Measurements from ENCODE around the gene DNPEP. TPM values are rescaled to one million over a fixed set of nuclear protein-coding genes. Genes with fewer than 3 reads are reported as not detected.

The DNPEP gene
- total and polyA plus RNA-seq, 2 of the 8 experiments (the other 6 are each of a cell fraction or from before 2014, with no cell fraction given), result 59.8 to 109 TPM

DNA sequence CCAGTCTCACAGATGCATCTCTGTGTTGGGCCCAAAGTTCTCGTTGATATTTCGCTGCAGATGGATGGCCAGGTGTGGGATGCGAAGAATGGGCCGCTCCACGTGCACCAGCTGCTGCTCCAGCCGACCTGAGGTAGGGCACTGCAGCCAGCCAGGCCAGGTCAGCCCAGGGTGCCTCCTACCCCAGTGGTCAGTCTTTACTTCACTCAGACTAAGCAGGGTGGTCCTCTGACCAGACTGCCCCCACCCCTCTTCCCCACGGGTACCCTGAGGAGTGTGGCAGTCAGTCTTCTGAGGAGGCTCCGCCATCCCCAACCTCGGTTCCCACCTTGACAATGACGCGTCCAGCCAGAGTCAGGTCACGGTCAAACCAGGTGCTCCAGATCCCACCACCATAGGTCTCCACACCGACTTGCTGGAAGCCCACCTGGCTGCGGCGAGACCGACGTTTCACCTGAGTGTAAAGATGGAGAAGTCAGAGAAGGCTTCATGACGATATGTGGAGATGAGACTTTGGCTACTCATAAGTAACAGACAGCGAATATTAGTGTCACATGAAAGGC lies 1.7 kb downstream of the DNPEP start:
- Histone ChIP-seq H3K23ac (ENCODE audit: insufficient read length) (no peak overlapping the region), H4K8ac (ENCODE audit: extremely low read depth, insufficient read depth, low read length) (no peak overlapping the region), H4K91ac (replicated peaks; ENCODE audit: insufficient read length, low read length) (no peak overlapping the region), H3K14ac (ENCODE audit: insufficient read length) (no peak overlapping the region), H3K27me3 (replicated peaks in 1 of 4; ENCODE audit: control insufficient read depth in 3 of 4, extremely low read depth in 1 of 4, insufficient read depth in 3 of 4, low read length in 3 of 4) (no peaks in the 10 kb centered on the region; a peak in 1 of 7 replicates), H2BK15ac (ENCODE audit: low read length) (no peak overlapping the region), H3K4me1 (replicated peaks in 1 of 4; ENCODE audit: control insufficient read depth in 3 of 4, insufficient read depth in 4 of 4, low read length in 3 of 4) (peaks cover 0 to 14% (median 4%) of the 10 kb centered on the region in 4 experiments; a peak in 5 of 7 replicates), H2BK20ac (ENCODE audit: low read length) (no peak overlapping the region), H3K4me3 (ENCODE audit: extremely low read depth in 1 of 4, insufficient read depth in 2 of 4, low read depth in 3 of 4, low read length in 4 of 4) (no peak overlapping the region), H4K20me1 (replicated peaks in 1 of 2; ENCODE audit: control insufficient read depth in 1 of 2, insufficient read depth in 2 of 2, low read length in 2 of 2) (peaks cover 0 to 6% of the 10 kb centered on the region in 2 experiments), H2AFZ (ENCODE audit: low read length) (no peak overlapping the region), H2BK12ac (ENCODE audit: low read depth, low read length) (no peak overlapping the region), H3K9me3 (ENCODE audit: insufficient read depth in 2 of 2, low read depth in 1 of 2, low read length in 1 of 2) (no peaks in the 10 kb centered on the region), H2AK5ac (ENCODE audit: low read depth, low read length) (no peak overlapping the region), H3K56ac (replicated peaks; ENCODE audit: insufficient read length, low read depth, low read length) (no peak overlapping the region), H3K79me2 (ENCODE audit: control insufficient read depth in 1 of 2, insufficient read depth in 2 of 2, low read length in 2 of 2) (no peaks in the 10 kb centered on the region), H3K27ac (ENCODE audit: low read depth, low read length) (no peak overlapping the region), H4K5ac (ENCODE audit: insufficient read length, low read depth, low read length) (no peak overlapping the region), H3K9ac (replicated peaks in 1 of 4; ENCODE audit: extremely low read depth in 1 of 4, low read depth in 3 of 4, low read length in 3 of 4) (no peak overlapping the region; a peak in 1 of 7 replicates), H3K79me1 (ENCODE audit: low read depth, low read length) (peaks cover 2% of the 10 kb centered on the region), H3K18ac (ENCODE audit: extremely low read depth, low read length) (no peak overlapping the region), H3K4ac (replicated peaks; ENCODE audit: insufficient read length, low read depth, low read length) (no peak overlapping the region), H2BK5ac (ENCODE audit: low read depth, low read length) (no peak overlapping the region), H3K36me3 (ENCODE audit: control insufficient read depth in 2 of 4, insufficient read depth in 4 of 4, low read length in 3 of 4) (peaks cover 12 to 24% (median 18%) of the 10 kb centered on the region in 4 experiments), H3K4me2 (ENCODE audit: insufficient read depth in 1 of 2, low read depth in 2 of 2, low read length in 2 of 2) (peak overlapping the region; percentile 84 to 86; a peak in 2 of 4 replicates), H3K23me2 (ENCODE audit: low read depth, low read length) (peaks cover 3% of the 10 kb centered on the region), H2BK120ac (replicated peaks; ENCODE audit: low read depth, low read length) (no peak overlapping the region)
- WGBS, 2 experiments (ENCODE audit: extremely low coverage in 1 of 2, insufficient coverage in 1 of 2, insufficient read length in 1 of 2, insufficient replicate concordance in 2 of 2, low coverage in 1 of 2, low lambda C conversion rate in 2 of 2, missing lambda C conversion rate in 1 of 2), result 92% methylated on average over 19 of the region's 19 CpGs; no CpG with 5 or more reads in 1 of the 2 experiments
- DNase-seq (ENCODE audit: low read depth in 1 of 2, low spot score in 2 of 2), result no peak
- CTCF ChIA-PET (ENCODE audit: partially characterized antibody), result interaction anchor here (0.7 to 8.0 kb wide), 7 partner anchors 16 to 227 kb away, joined by 3 to 142 read pairs (median 5); no protein-coding TSS in a partner anchor
- POLR2A ChIA-PET (ENCODE audit: partially characterized antibody), result no interaction called here
- FAIRE-seq, result no peak
- TF ChIP-seq CEBPB (IDR thresholded peaks at IDR 0.05; ENCODE audit: low read depth, low read length) (no peak), BRCA1 (IDR thresholded peaks at IDR 0.05; ENCODE audit: low read depth, low read length) (no peak), SIRT6 (IDR thresholded peaks at IDR 0.05; ENCODE audit: low read length) (no peak), SIX5 (IDR thresholded peaks at IDR 0.05; ENCODE audit: low read depth, low read length) (no peak), SUZ12 (IDR thresholded peaks at IDR 0.05; ENCODE audit: low read length) (no peak), CTBP2 (IDR thresholded peaks at IDR 0.05; ENCODE audit: borderline replicate concordance, insufficient read depth, insufficient read length, low read length) (no peak), RFX5 (IDR thresholded peaks at IDR 0.05; ENCODE audit: borderline replicate concordance, low read depth, low read length) (no peak), NANOG (IDR thresholded peaks at IDR 0.05; ENCODE audit: insufficient read depth, low read depth, low read length, poor library complexity, severe bottlenecking) (no peak), GABPA (IDR thresholded peaks at IDR 0.05; ENCODE audit: borderline replicate concordance, insufficient read depth, low read length) (no peak), BACH1 (IDR thresholded peaks at IDR 0.05; ENCODE audit: low read length) (no peak)

All from H1 (cell line).